IMR-90 (cell line): ENCODE data around the gene GAD2. TPM values are rescaled to one million over a fixed set of nuclear protein-coding genes. Genes with fewer than 3 reads are reported as not detected.

Source experiments
- ATAC-seq: fragments of 200-7000 bp; cut with Tn5 transposase; 2 replicates; pipeline ENCODE4 v1.9.1; 2020; ENCODE audit warnings: low read depth, mild to moderate bottlenecking, moderate library complexity
- BruUV-seq: library from RNA; stranded (reverse); fragments of 400-500 nt; replicated peaks from 2 replicates; lab custom pipeline; 2021; lab: Mats Ljungman, UMichigan
- CTCF ChIA-PET: fragments of 300-600 bp; formaldehyde crosslinking; extraction: SDS; loops from one replicate; lab custom pipeline; 2021; ENCODE audit warnings: antibody characterized with exemption; lab: Yijun Ruan, JAX
- POLR2A ChIA-PET: fragments of 300-600 bp; sonication (Branson Sonifier 250); formaldehyde crosslinking; loops from one replicate; lab custom pipeline; 2022; ENCODE audit warnings: antibody characterized with exemption; ENCODE audit not compliant: unreplicated experiment; lab: Charles Lee
- DNase-seq: peaks from one replicate; pipeline ENCODE4 v3.0.0; 2013
- H2AFZ ChIP-seq: replicated peaks from 2 replicates; pipeline ENCODE3; 2013; ENCODE audit warnings: low read length, mild to moderate bottlenecking; ENCODE audit not compliant: poor library complexity
- H2AK5ac ChIP-seq: 2 replicates; pipeline ENCODE4 v1.6.1; 2013; ENCODE audit warnings: low read depth, low read length, inconsistent platforms
- H2AK9ac ChIP-seq: replicated peaks from 2 replicates; pipeline ENCODE3; 2013; ENCODE audit warnings: mild to moderate bottlenecking, low read depth, low read length, moderate library complexity; ENCODE audit not compliant: poor library complexity
- H2BK120ac ChIP-seq: 2 replicates; pipeline ENCODE4 v1.6.1; 2013; ENCODE audit warnings: low read depth, low read length, inconsistent platforms
- H2BK15ac ChIP-seq: 3 replicates; pipeline ENCODE4 v1.6.1; 2013; ENCODE audit warnings: low read depth, low read length, inconsistent platforms
- H2BK20ac ChIP-seq: 2 replicates; pipeline ENCODE4 v1.6.1; 2013; ENCODE audit warnings: low read depth, mild to moderate bottlenecking, inconsistent platforms, low read length, moderate library complexity
- H2BK5ac ChIP-seq: 2 replicates; pipeline ENCODE4 v1.6.1; 2013; ENCODE audit warnings: mild to moderate bottlenecking, low read depth, low read length, inconsistent platforms; ENCODE audit not compliant: poor library complexity, severe bottlenecking
- H3K14ac ChIP-seq: replicated peaks from 2 replicates; pipeline ENCODE4 v1.6.1; 2013; ENCODE audit warnings: low read depth, low read length, inconsistent platforms
- H3K18ac ChIP-seq: 2 replicates; pipeline ENCODE4 v1.6.1; 2013; ENCODE audit warnings: low read depth, low read length, control low read depth
- H3K23ac ChIP-seq: 2 replicates; pipeline ENCODE4 v1.6.1; 2013; ENCODE audit warnings: low read depth, low read length, inconsistent platforms
- H3K27ac ChIP-seq: 2 replicates; pipeline ENCODE4 v1.5.1; 2013; ENCODE audit warnings: mild to moderate bottlenecking, control low read depth, low read length; ENCODE audit not compliant: insufficient read depth
- H3K27me3 ChIP-seq: 2 replicates; pipeline ENCODE4 v1.6.1; 2013; ENCODE audit warnings: low read length; ENCODE audit not compliant: control insufficient read depth, insufficient read depth
- H3K36me3 ChIP-seq: 2 replicates; pipeline ENCODE4 v1.6.1; 2013; ENCODE audit warnings: low read length, mixed read lengths; ENCODE audit not compliant: control insufficient read depth, insufficient read depth
- H3K4ac ChIP-seq: 2 replicates; pipeline ENCODE4 v1.6.1; 2013; ENCODE audit warnings: low read depth, low read length, inconsistent platforms
- H3K4me1 ChIP-seq: 2 replicates; pipeline ENCODE4 v1.6.1; 2013; ENCODE audit warnings: low read length, mixed read lengths; ENCODE audit not compliant: control insufficient read depth, insufficient read depth
- H3K4me2 ChIP-seq: 2 replicates; pipeline ENCODE4 v1.6.1; 2013; ENCODE audit warnings: low read depth, mild to moderate bottlenecking, control low read depth, low read length, moderate library complexity
- H3K4me3 ChIP-seq: 2 replicates; pipeline ENCODE4 v1.5.1; 2013; ENCODE audit warnings: low read depth, mild to moderate bottlenecking, control low read depth, low read length, moderate library complexity; ENCODE audit not compliant: insufficient read depth
- H3K56ac ChIP-seq: 2 replicates; pipeline ENCODE4 v1.6.1; 2013; ENCODE audit warnings: low read length, inconsistent platforms; ENCODE audit not compliant: insufficient read depth; ENCODE audit errors: extremely low read depth
- H3K79me1 ChIP-seq, 2 experiments: 2 replicates each; pipeline ENCODE4 v1.6.1; 2013; ENCODE audit warnings: low read length in 2 of 2, inconsistent platforms in 1 of 2, low read depth in 1 of 2
- H3K9ac ChIP-seq: 2 replicates; pipeline ENCODE4 v1.6.1; 2013; ENCODE audit warnings: low read depth, low read length, control low read depth
- H3K9me1 ChIP-seq: 2 replicates; pipeline ENCODE4 v1.6.1; 2013; ENCODE audit warnings: low read length, inconsistent platforms; ENCODE audit not compliant: insufficient read depth
- H3K9me3 ChIP-seq: 2 replicates; pipeline ENCODE4 v1.6.1; 2013; ENCODE audit warnings: low read length; ENCODE audit not compliant: control insufficient read depth, insufficient read depth
- H4K20me1 ChIP-seq: 2 replicates; pipeline ENCODE4 v1.6.1; 2013; ENCODE audit warnings: low read length, inconsistent platforms; ENCODE audit not compliant: insufficient read depth
- H4K5ac ChIP-seq: 2 replicates; pipeline ENCODE4 v1.6.1; 2013; ENCODE audit warnings: mild to moderate bottlenecking, low read depth, low read length, control low read depth
- H4K8ac ChIP-seq, 2 experiments: 2 replicates each; pipeline ENCODE4 v1.6.1; 2013; ENCODE audit warnings: low read depth in 2 of 2, low read length in 2 of 2, control low read depth in 1 of 2, inconsistent platforms in 1 of 2
- H4K91ac ChIP-seq: 2 replicates; pipeline ENCODE4 v1.6.1; 2013; ENCODE audit warnings: low read depth, low read length, inconsistent platforms; ENCODE audit not compliant: insufficient read depth
- BHLHE40 ChIP-seq: fragments of 150-350 bp; IDR thresholded peaks from 2 replicates; pipeline ENCODE4 v1.6.1; 2016; ENCODE audit warnings: mild to moderate bottlenecking, low read depth, low read length
- CHD1 ChIP-seq: IDR thresholded peaks from 2 replicates; pipeline ENCODE4 v1.6.1; 2012; ENCODE audit warnings: low read depth, low read length, improper control_type of control experiment
- ELK1 ChIP-seq: fragments of 150-350 bp; IDR thresholded peaks from 2 replicates; pipeline ENCODE4 v1.6.1; 2016; ENCODE audit warnings: low read depth, mild to moderate bottlenecking, low read length, moderate library complexity, borderline replicate concordance
- FOS ChIP-seq: fragments of 150-350 bp; IDR thresholded peaks from 2 replicates; pipeline ENCODE4 v1.6.1; 2016; ENCODE audit warnings: low read depth, low read length
- MAFK ChIP-seq: IDR thresholded peaks from 2 replicates; pipeline ENCODE4 v1.6.1; 2012; ENCODE audit warnings: low read depth, low read length, improper control_type of control experiment
- MAZ ChIP-seq: IDR thresholded peaks from 2 replicates; pipeline ENCODE4 v1.6.1; 2012; ENCODE audit warnings: low read depth, mild to moderate bottlenecking, low read length, improper control_type of control experiment, moderate library complexity, borderline replicate concordance
- MXI1 ChIP-seq: IDR thresholded peaks from 2 replicates; pipeline ENCODE4 v1.6.1; 2012; ENCODE audit warnings: low read depth, mild to moderate bottlenecking, low read length, moderate library complexity, borderline replicate concordance
- POLR2A ChIP-seq: IDR thresholded peaks from 2 replicates; pipeline ENCODE4 v1.6.1; 2012; ENCODE audit warnings: mild to moderate bottlenecking, low read depth, low read length
- RAD21 ChIP-seq: IDR thresholded peaks from 2 replicates; pipeline ENCODE4 v1.6.1; 2012; ENCODE audit warnings: low read length, improper control_type of control experiment
- RCOR1 ChIP-seq: IDR thresholded peaks from 2 replicates; pipeline ENCODE4 v1.6.1; 2012; ENCODE audit warnings: mild to moderate bottlenecking, low read length, improper control_type of control experiment; ENCODE audit not compliant: insufficient replicate concordance
- SMC3 ChIP-seq: fragments of 150-350 bp; IDR thresholded peaks from 2 replicates; pipeline ENCODE4 v1.6.1; 2016; ENCODE audit warnings: low read depth, mild to moderate bottlenecking, antibody characterized with exemption, low read length, moderate library complexity
- WGBS, 2 experiments: methylation state at CpG; one replicate each; pipeline versions ENCODE4 v1.1.5 to v1.1.7; 2013; ENCODE audit warnings: missing lambda C conversion rate in 2 of 2; ENCODE audit not compliant: insufficient read length in 1 of 2; ENCODE audit errors: extremely low coverage in 2 of 2; 5-methylcytosine and 5-hydroxymethylcytosine counted together
- dilution Hi-C: fragments of 300-500 bp; cut with HindIII; formaldehyde crosslinking; loops from one replicate; pipeline ENCODE4 v1.14.3; 2018; ENCODE audit warnings: low sequenced_read_pairs; ENCODE audit not compliant: unreplicated experiment
- in situ Hi-C: fragments of 300-500 bp; cut with MboI; formaldehyde crosslinking; loops from 3 replicates; pipeline ENCODE4 v1.14.3; 2019; ENCODE audit warnings: low sequenced_read_pairs, inconsistent platforms, mixed read lengths
- intact Hi-C: fragments of 100-400 bp; cut with micrococcal nuclease; formaldehyde crosslinking; loops from 2 replicates; pipeline ENCODE4 v1.10.0; 2022
- polyA plus RNA-seq, 3 experiments: library from polyadenylated mRNA; depleted of rRNA; stranded (reverse); fragments of >200 nt; gene quantifications; 2 replicates each; pipeline ENCODE4 v1.2.3, GENCODE V29; 2012; ENCODE audit warnings: low replicate concordance in 1 of 3
- total RNA-seq: library from RNA; depleted of rRNA; stranded (reverse); fragments of >200 nt; gene quantifications from 2 replicates; pipeline ENCODE4 v1.2.3, GENCODE V29; 2012
- TF ChIP-seq, protein P1 (sequence below): fragments of 150-350 bp; IDR thresholded peaks from 2 replicates; pipeline ENCODE4 v1.6.1; 2017; ENCODE audit warnings: mild to moderate bottlenecking, antibody characterized with exemption, low read length, low read depth

GAD2 gene
- total and polyA plus RNA-seq, 2 of the 4 experiments (the other 2 are of a cell fraction) = not detected

GRCh38 chr10:26235761-26236160, 19.2 kb downstream of the GAD2 start:
- no TSS peak for BruUV-seq

More at GRCh38 chr10:26235761-26236160, 19.2 kb downstream of the GAD2 start:
- dilution Hi-C loops (no loop called here), intact Hi-C loops (no loop called here), in situ Hi-C loops (no loop called here)
- H3K9ac ChIP-seq = no peak overlapping the region
- WGBS, 2 experiments = no CpG with 5 or more reads among the region's 6 CpGs
- no peak overlapping the region for H3K4me2 ChIP-seq
- H3K9me3 ChIP-seq = peaks cover 21% of the 10 kb centered on the region
- ChIA-PET CTCF (no interaction called here), POLR2A (no interaction called here)
- no peak overlapping the region for H2BK120ac ChIP-seq
- no peak overlapping the region for H2AK5ac ChIP-seq
- H3K4ac ChIP-seq = no peak overlapping the region
- H3K56ac ChIP-seq = no peak overlapping the region
- no peak overlapping the region for H3K14ac ChIP-seq
- H3K4me1 ChIP-seq = no peaks in the 10 kb centered on the region
- no peak overlapping the region for H2AFZ ChIP-seq
- no peaks in the 10 kb centered on the region for H3K79me1 ChIP-seq
- no peaks in the 10 kb centered on the region for H3K27me3 ChIP-seq
- no peak for DNase-seq
- no peak overlapping the region for H2AK9ac ChIP-seq
- no peak overlapping the region for H2BK15ac ChIP-seq
- H3K4me3 ChIP-seq = no peak overlapping the region
- no peaks in the 10 kb centered on the region for H4K20me1 ChIP-seq
- H2BK5ac ChIP-seq = no peak overlapping the region
- H3K18ac ChIP-seq = no peak overlapping the region
- no peaks in the 10 kb centered on the region for H3K9me1 ChIP-seq
- no peak overlapping the region for H3K23ac ChIP-seq
- ATAC-seq = no peak
- H3K36me3 ChIP-seq = no peaks in the 10 kb centered on the region
- no peak overlapping the region for H4K8ac ChIP-seq
- no peak overlapping the region for H4K5ac ChIP-seq
- no peak for TF ChIP-seq FOS
- no peak for TF ChIP-seq POLR2A
- no peak for TF ChIP-seq SMC3
- no peak for TF ChIP-seq ELK1
- TF ChIP-seq MXI1 = no peak
- TF ChIP-seq CHD1 = no peak
- TF ChIP-seq RAD21 = no peak
- TF ChIP-seq, protein P1, sequence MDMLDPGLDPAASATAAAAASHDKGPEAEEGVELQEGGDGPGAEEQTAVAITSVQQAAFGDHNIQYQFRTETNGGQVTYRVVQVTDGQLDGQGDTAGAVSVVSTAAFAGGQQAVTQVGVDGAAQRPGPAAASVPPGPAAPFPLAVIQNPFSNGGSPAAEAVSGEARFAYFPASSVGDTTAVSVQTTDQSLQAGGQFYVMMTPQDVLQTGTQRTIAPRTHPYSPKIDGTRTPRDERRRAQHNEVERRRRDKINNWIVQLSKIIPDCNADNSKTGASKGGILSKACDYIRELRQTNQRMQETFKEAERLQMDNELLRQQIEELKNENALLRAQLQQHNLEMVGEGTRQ = no peak
- TF ChIP-seq RCOR1 = no peak
- TF ChIP-seq MAFK = no peak
- TF ChIP-seq MAZ = no peak
- TF ChIP-seq BHLHE40 = no peak
- no peak overlapping the region for H3K27ac ChIP-seq
- no peak overlapping the region for H2BK20ac ChIP-seq
- no peak overlapping the region for H4K91ac ChIP-seq
